GM23338 (cell line): ENCODE results near the gene FTO. TPM values are rescaled to one million over a fixed set of nuclear protein-coding genes. Genes with fewer than 3 reads are reported as not detected.
A peak's percentile ranks its signal among the peaks of the same experiment; 100 is the strongest.

ENCODE experiments used
- ATAC-seq: fragments of 200-7000 bp; cut with Tn5 transposase; 3 replicates; pipeline ENCODE4 v1.9.1; 2020
- DNase-seq: peaks from one replicate; pipeline ENCODE4 v3.0.0-alpha.2; 2015; ENCODE audit warnings: low spot score
- H2AFZ ChIP-seq: fragments of 200-600 bp; sonication (generic); 2 replicates; pipeline ENCODE4 v1.8.0; 2016; ENCODE audit warnings: antibody characterized with exemption, mild to moderate bottlenecking, moderate library complexity
- H3F3A ChIP-seq: fragments of 200-600 bp; sonication (generic); replicated peaks from 2 replicates; pipeline ENCODE4 v1.8.0; 2017; ENCODE audit warnings: antibody characterized with exemption, mixed run types, low read depth
- H3K27ac ChIP-seq: fragments of 200-600 bp; sonication (generic); 2 replicates; pipeline ENCODE4 v1.6.1; 2016; ENCODE audit warnings: low read depth
- H3K27me3 ChIP-seq: fragments of 200-600 bp; sonication (generic); 2 replicates; pipeline ENCODE4 v1.8.0; 2016; ENCODE audit warnings: mild to moderate bottlenecking, mixed run types, moderate library complexity; ENCODE audit not compliant: insufficient read depth
- H3K36me3 ChIP-seq: fragments of 200-600 bp; sonication (generic); 2 replicates; pipeline ENCODE4 v1.8.0; 2016; ENCODE audit warnings: mild to moderate bottlenecking; ENCODE audit not compliant: insufficient read depth
- H3K4me1 ChIP-seq: fragments of 200-600 bp; sonication (generic); 2 replicates; pipeline ENCODE4 v1.8.0; 2016; ENCODE audit warnings: mild to moderate bottlenecking, moderate library complexity; ENCODE audit not compliant: insufficient read depth
- H3K4me2 ChIP-seq: fragments of 200-600 bp; sonication (generic); 2 replicates; pipeline ENCODE4 v1.7.1; 2017; ENCODE audit warnings: mixed run types
- H3K4me3 ChIP-seq: fragments of 200-600 bp; sonication (generic); 2 replicates; pipeline ENCODE4 v1.6.1; 2016; ENCODE audit warnings: mixed run types
- H3K79me2 ChIP-seq: fragments of 200-600 bp; sonication (generic); replicated peaks from 2 replicates; pipeline ENCODE4 v1.8.0; 2017; ENCODE audit warnings: mild to moderate bottlenecking; ENCODE audit not compliant: insufficient read depth
- H3K9me2 ChIP-seq: fragments of 200-600 bp; sonication (generic); 2 replicates; pipeline ENCODE4 v1.8.0; 2017; ENCODE audit not compliant: insufficient read depth
- H4K20me1 ChIP-seq: fragments of 200-600 bp; sonication (generic); replicated peaks from 2 replicates; pipeline ENCODE4 v1.8.0; 2017; ENCODE audit warnings: mild to moderate bottlenecking; ENCODE audit not compliant: insufficient read depth
- H3K27ac Mint-ChIP-seq: 2 replicates; pipeline ENCODE4 v1.8.0; 2020; ENCODE audit warnings: inconsistent platforms, mild to moderate bottlenecking, moderate library complexity, mixed read lengths
- H3K27me3 Mint-ChIP-seq: 3 replicates; pipeline ENCODE4 v1.8.0; 2022; ENCODE audit warnings: low read depth, mild to moderate bottlenecking, moderate library complexity, mixed read lengths, inconsistent platforms; ENCODE audit not compliant: insufficient read depth, poor library complexity
- H3K36me3 Mint-ChIP-seq: 3 replicates; pipeline ENCODE4 v1.8.0; 2021; ENCODE audit warnings: low read depth, mild to moderate bottlenecking, inconsistent platforms, moderate library complexity, mixed read lengths
- H3K4me1 Mint-ChIP-seq: 3 replicates; pipeline ENCODE4 v1.8.0; 2020; ENCODE audit warnings: mild to moderate bottlenecking, inconsistent platforms, mixed read lengths
- H3K4me3 Mint-ChIP-seq: 3 replicates; pipeline ENCODE4 v1.8.0; 2021; ENCODE audit warnings: moderate library complexity, mild to moderate bottlenecking, inconsistent platforms, mixed read lengths
- H3K9me3 Mint-ChIP-seq: 3 replicates; pipeline ENCODE4 v1.8.0; 2020; ENCODE audit warnings: moderate library complexity, mild to moderate bottlenecking, inconsistent platforms, mixed read lengths
- NANOG ChIP-seq: IDR thresholded peaks from 2 replicates; pipeline ENCODE4 v1.6.1; 2016; ENCODE audit warnings: antibody characterized with exemption, borderline replicate concordance
- STAT1 ChIP-seq: IDR thresholded peaks from one replicate; pipeline ENCODE4 v1.6.1; 2016; ENCODE audit warnings: antibody characterized with exemption; ENCODE audit not compliant: unreplicated experiment
- ZNF331 ChIP-seq: fragments of 250-450 bp; sonication (Bioruptor Pico); IDR thresholded peaks from 2 replicates; pipeline ENCODE4 v1.5.0; 2020; ENCODE audit warnings: low read depth, mild to moderate bottlenecking, moderate library complexity
- polyA plus RNA-seq: library from polyadenylated mRNA; unstranded; fragments of >200 nt; fragmentation: Nextera tagmentation; extraction: Ambion mirVana; gene quantifications from 2 replicates; pipeline ENCODE4 v1.2.1, GENCODE V29; 2016
- total RNA-seq: library from RNA; depleted of rRNA; stranded (reverse); fragments of >200 nt; shearing (Covaris generic); gene quantifications from 2 replicates; pipeline ENCODE4 v1.2.3, GENCODE V29; 2014
- TF ChIP-seq, protein P1 (sequence below): IDR thresholded peaks from 2 replicates; pipeline ENCODE4 v1.6.1; 2016; ENCODE audit warnings: antibody characterized with exemption
- TF ChIP-seq, protein P2 (sequence below), 2 experiments: fragments of 200-600 bp in 1 of 2; sonication (generic) in 1 of 2; conservative IDR thresholded peaks; 2 replicates each; pipeline versions ENCODE4 v1.5.1 to v1.6.1; 2016 to 2017; ENCODE audit warnings: antibody characterized with exemption in 2 of 2, low read depth in 2 of 2, mild to moderate bottlenecking in 2 of 2, moderate library complexity in 1 of 2
- TF ChIP-seq, protein P3 (sequence below): IDR thresholded peaks from one replicate; pipeline ENCODE4 v1.6.1; 2018; ENCODE audit warnings: antibody characterized with exemption; ENCODE audit not compliant: unreplicated experiment

The FTO gene
- total and polyA plus RNA-seq, 2 experiments from 2014 or later, result 17.7 to 69.6 TPM

DNA sequence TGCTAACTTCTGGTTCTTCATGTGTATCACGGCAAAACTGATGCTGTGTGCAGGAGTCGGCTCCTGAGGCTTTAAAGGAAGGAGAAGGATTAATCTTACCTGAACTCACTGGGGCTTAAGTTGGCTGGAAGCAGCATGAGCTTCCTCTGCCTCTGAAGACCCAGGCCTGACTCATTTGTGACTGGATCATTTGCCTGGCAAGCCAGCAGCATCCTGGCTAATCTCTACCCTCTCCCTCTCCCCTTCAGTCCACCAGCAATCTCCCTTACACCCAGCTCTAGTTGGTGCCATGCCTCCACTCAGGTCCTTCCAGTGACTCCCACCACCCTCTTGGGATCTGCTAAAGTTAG is 432.3 kb downstream of the FTO start (continued):
- TF ChIP-seq, protein P1, sequence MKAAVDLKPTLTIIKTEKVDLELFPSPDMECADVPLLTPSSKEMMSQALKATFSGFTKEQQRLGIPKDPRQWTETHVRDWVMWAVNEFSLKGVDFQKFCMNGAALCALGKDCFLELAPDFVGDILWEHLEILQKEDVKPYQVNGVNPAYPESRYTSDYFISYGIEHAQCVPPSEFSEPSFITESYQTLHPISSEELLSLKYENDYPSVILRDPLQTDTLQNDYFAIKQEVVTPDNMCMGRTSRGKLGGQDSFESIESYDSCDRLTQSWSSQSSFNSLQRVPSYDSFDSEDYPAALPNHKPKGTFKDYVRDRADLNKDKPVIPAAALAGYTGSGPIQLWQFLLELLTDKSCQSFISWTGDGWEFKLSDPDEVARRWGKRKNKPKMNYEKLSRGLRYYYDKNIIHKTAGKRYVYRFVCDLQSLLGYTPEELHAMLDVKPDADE, result no peak
- TF ChIP-seq STAT1, result no peak
- TF ChIP-seq, protein P2, sequence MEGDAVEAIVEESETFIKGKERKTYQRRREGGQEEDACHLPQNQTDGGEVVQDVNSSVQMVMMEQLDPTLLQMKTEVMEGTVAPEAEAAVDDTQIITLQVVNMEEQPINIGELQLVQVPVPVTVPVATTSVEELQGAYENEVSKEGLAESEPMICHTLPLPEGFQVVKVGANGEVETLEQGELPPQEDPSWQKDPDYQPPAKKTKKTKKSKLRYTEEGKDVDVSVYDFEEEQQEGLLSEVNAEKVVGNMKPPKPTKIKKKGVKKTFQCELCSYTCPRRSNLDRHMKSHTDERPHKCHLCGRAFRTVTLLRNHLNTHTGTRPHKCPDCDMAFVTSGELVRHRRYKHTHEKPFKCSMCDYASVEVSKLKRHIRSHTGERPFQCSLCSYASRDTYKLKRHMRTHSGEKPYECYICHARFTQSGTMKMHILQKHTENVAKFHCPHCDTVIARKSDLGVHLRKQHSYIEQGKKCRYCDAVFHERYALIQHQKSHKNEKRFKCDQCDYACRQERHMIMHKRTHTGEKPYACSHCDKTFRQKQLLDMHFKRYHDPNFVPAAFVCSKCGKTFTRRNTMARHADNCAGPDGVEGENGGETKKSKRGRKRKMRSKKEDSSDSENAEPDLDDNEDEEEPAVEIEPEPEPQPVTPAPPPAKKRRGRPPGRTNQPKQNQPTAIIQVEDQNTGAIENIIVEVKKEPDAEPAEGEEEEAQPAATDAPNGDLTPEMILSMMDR (conservative IDR thresholded peaks at IDR 0.05; ENCODE audit: low read depth in 2 of 2), result no peak

DNA sequence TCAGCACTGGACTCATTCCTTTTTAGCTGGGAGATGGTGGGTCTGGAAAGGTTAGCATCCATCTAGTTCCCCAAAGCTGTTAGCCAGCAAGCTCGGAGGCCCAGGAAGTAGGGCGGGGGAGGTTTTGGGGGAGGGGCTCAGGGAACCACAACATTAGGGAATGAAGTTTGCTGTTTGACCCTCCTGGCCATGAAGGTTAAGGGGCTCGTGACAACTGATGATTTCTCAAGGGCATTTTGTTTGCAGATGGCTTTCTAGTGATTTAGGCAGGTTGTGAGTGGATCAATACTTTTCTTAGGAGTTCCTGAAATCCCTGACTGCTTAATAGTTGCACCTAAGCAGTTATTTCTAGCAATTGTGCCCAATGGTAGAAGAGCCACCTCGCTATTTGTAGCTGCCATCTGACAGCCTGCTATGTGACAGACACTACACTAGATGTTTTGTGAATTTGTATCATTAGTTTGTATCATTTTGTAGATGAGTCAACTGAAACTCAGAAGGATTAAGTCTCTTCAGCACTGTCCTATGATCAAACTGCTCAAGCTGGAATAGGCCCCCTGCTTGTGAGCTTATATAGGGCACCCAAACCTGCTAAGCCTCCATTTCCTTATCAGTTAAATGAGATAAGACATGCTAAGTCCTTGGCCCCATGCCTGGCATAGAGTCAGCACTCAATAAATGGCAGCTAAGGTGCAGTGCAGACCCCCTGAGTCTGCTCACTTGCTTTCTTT is 436.3 kb downstream of the FTO start:
- H3K36me3 ChIP-seq, result no peaks in the 10 kb centered on the region
- 0 out of 2 replicates have a peak, but pooled peaks cover 10% of the 10 kb centered on the region for H3K4me1 ChIP-seq
- Mint-ChIP-seq H3K4me1 (peaks cover 7% of the 10 kb centered on the region; the same call in 2 of the 3 replicates), H3K4me3 (no peak overlapping the region), H3K27ac (no peak overlapping the region), H3K36me3 (no peaks in the 10 kb centered on the region), H3K27me3 (peaks cover 12% of the 10 kb centered on the region), H3K9me3 (no peaks in the 10 kb centered on the region; the same call in 2 of the 3 replicates)
- TF ChIP-seq, protein P3, sequence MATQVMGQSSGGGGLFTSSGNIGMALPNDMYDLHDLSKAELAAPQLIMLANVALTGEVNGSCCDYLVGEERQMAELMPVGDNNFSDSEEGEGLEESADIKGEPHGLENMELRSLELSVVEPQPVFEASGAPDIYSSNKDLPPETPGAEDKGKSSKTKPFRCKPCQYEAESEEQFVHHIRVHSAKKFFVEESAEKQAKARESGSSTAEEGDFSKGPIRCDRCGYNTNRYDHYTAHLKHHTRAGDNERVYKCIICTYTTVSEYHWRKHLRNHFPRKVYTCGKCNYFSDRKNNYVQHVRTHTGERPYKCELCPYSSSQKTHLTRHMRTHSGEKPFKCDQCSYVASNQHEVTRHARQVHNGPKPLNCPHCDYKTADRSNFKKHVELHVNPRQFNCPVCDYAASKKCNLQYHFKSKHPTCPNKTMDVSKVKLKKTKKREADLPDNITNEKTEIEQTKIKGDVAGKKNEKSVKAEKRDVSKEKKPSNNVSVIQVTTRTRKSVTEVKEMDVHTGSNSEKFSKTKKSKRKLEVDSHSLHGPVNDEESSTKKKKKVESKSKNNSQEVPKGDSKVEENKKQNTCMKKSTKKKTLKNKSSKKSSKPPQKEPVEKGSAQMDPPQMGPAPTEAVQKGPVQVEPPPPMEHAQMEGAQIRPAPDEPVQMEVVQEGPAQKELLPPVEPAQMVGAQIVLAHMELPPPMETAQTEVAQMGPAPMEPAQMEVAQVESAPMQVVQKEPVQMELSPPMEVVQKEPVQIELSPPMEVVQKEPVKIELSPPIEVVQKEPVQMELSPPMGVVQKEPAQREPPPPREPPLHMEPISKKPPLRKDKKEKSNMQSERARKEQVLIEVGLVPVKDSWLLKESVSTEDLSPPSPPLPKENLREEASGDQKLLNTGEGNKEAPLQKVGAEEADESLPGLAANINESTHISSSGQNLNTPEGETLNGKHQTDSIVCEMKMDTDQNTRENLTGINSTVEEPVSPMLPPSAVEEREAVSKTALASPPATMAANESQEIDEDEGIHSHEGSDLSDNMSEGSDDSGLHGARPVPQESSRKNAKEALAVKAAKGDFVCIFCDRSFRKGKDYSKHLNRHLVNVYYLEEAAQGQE, result no peak
- TF ChIP-seq, protein P2 (conservative IDR thresholded peaks at IDR 0.05; ENCODE audit: low read depth in 2 of 2), result no peak
- TF ChIP-seq ZNF331 (CRISPR knock-in tag) (no peak), NANOG (no peak)
- H4K20me1 ChIP-seq, result no peaks in the 10 kb centered on the region
- peak overlapping the region; percentile 81; the same call in 1 of the 2 replicates for H2AFZ ChIP-seq
- H3K9me2 ChIP-seq, result no peaks in the 10 kb centered on the region
- H3K79me2 ChIP-seq, result no peaks in the 10 kb centered on the region
- H3K4me3 ChIP-seq, result no peak overlapping the region
- no peak overlapping the region for H3K4me2 ChIP-seq
- ATAC-seq (no peak; the same call in 2 of the 3 replicates), DNase-seq (no peak)
- no peaks in the 10 kb centered on the region for H3F3A ChIP-seq
- H3K27me3 ChIP-seq, result no peaks in the 10 kb centered on the region
- no peak overlapping the region for H3K27ac ChIP-seq
